Measurements from ENCODE around the gene ERCC4. TPM values are rescaled to one million over a fixed set of nuclear protein-coding genes. Genes with fewer than 3 reads are reported as not detected.
A peak's percentile ranks its signal among the peaks of the same experiment; 100 is the strongest.

The ERCC4 gene
- total and polyA plus RNA-seq, 4 donors = 1.5 to 11.2 (median 6.3) TPM

- ATAC-seq (ENCODE audit: insufficient read depth, low FRiP score) (no peak), DNase-seq (no peak)
- Histone ChIP-seq H3K9me3 (ENCODE audit: control insufficient read depth in 4 of 4, insufficient read depth in 3 of 4, low read length in 3 of 4) (peaks cover 0 to 3% (median 1%) of the 10 kb centered on the region in 4 donors), H3K36me3 (ENCODE audit: control insufficient read depth in 4 of 4, insufficient read depth in 4 of 4, low read length in 4 of 4) (no peaks in the 10 kb centered on the region), H3K27ac (ENCODE audit: low read depth in 1 of 2, low read length in 1 of 2) (no peak overlapping the region), H3K4me3 (no peak overlapping the region), H3K4me1 (ENCODE audit: control insufficient read depth in 5 of 5, insufficient read depth in 5 of 5, low read length in 5 of 5) (no peaks in the 10 kb centered on the region), H3K27me3 (ENCODE audit: control insufficient read depth in 3 of 3, insufficient read depth in 3 of 3, low read length in 2 of 3) (no peaks in the 10 kb centered on the region), H3K9ac (ENCODE audit: insufficient read depth in 1 of 2, low read length in 2 of 2) (no peak overlapping the region)
- no peak for TF ChIP-seq CTCF (IDR thresholded peaks at IDR 0.05; ENCODE audit: control extremely low read depth, extremely low read depth)
- 92 to 96% methylated on average over 6 of the region's 6 CpGs for WGBS, 2 donors
Measured at GRCh38 chr16:13977177-13977576, 57.2 kb downstream of the ERCC4 start.

- 81 to 89% methylated on average over 3 of the region's 3 CpGs for WGBS, 2 donors
- H3K4me3 ChIP-seq = no peak overlapping the region
- H3K27ac ChIP-seq (ENCODE audit: low read depth in 1 of 2, low read length in 1 of 2) = no peak overlapping the region
- no peak for TF ChIP-seq CTCF (IDR thresholded peaks at IDR 0.05; ENCODE audit: control extremely low read depth, extremely low read depth)
- ATAC-seq (ENCODE audit: insufficient read depth, low FRiP score) = no peak
- H3K9me3 ChIP-seq (ENCODE audit: control insufficient read depth in 4 of 4, insufficient read depth in 3 of 4, low read length in 3 of 4) = peaks cover 0 to 3% (median 1%) of the 10 kb centered on the region in 4 donors
- H3K4me1 ChIP-seq (ENCODE audit: control insufficient read depth in 5 of 5, insufficient read depth in 5 of 5, low read length in 5 of 5) = no peaks in the 10 kb centered on the region
- H3K36me3 ChIP-seq (ENCODE audit: control insufficient read depth in 4 of 4, insufficient read depth in 4 of 4, low read length in 4 of 4) = no peaks in the 10 kb centered on the region
- no peak overlapping the region for H3K9ac ChIP-seq (ENCODE audit: insufficient read depth in 1 of 2, low read length in 2 of 2)
- H3K27me3 ChIP-seq (ENCODE audit: control insufficient read depth in 3 of 3, insufficient read depth in 3 of 3, low read length in 2 of 3) = no peaks in the 10 kb centered on the region
- DNase-seq = peak in 2 of 3 donors; percentile 33 to 37
Measured at GRCh38 chr16:13982451-13982850, 62.5 kb downstream of the ERCC4 start.

GRCh38 chr16:13983625-13984024 lies 63.7 kb downstream of the ERCC4 start:
- DNase-seq (no peak), ATAC-seq (ENCODE audit: insufficient read depth, low FRiP score) (no peak)
- Histone ChIP-seq H3K9ac (ENCODE audit: insufficient read depth in 1 of 2, low read length in 2 of 2) (no peak overlapping the region), H3K9me3 (ENCODE audit: control insufficient read depth in 4 of 4, insufficient read depth in 3 of 4, low read length in 3 of 4) (peaks cover 0 to 3% (median 1%) of the 10 kb centered on the region in 4 donors), H3K36me3 (ENCODE audit: control insufficient read depth in 4 of 4, insufficient read depth in 4 of 4, low read length in 4 of 4) (no peaks in the 10 kb centered on the region), H3K27me3 (ENCODE audit: control insufficient read depth in 3 of 3, insufficient read depth in 3 of 3, low read length in 2 of 3) (no peaks in the 10 kb centered on the region), H3K4me3 (no peak overlapping the region), H3K27ac (ENCODE audit: low read depth in 1 of 2, low read length in 1 of 2) (no peak overlapping the region), H3K4me1 (ENCODE audit: control insufficient read depth in 5 of 5, insufficient read depth in 5 of 5, low read length in 5 of 5) (no peaks in the 10 kb centered on the region)
- WGBS, 2 donors = 70 to 78% methylated on average over 5 of the region's 5 CpGs
- TF ChIP-seq CTCF (IDR thresholded peaks at IDR 0.05; ENCODE audit: control extremely low read depth, extremely low read depth) = no peak

GRCh38 chr16:13984794-13985193 lies 64.8 kb downstream of the ERCC4 start:
- DNase-seq (no peak), ATAC-seq (ENCODE audit: insufficient read depth, low FRiP score) (no peak)
- Histone ChIP-seq H3K4me3 (no peak overlapping the region), H3K27me3 (ENCODE audit: control insufficient read depth in 3 of 3, insufficient read depth in 3 of 3, low read length in 2 of 3) (no peaks in the 10 kb centered on the region), H3K27ac (ENCODE audit: low read depth in 1 of 2, low read length in 1 of 2) (no peak overlapping the region), H3K9ac (ENCODE audit: insufficient read depth in 1 of 2, low read length in 2 of 2) (no peak overlapping the region), H3K9me3 (ENCODE audit: control insufficient read depth in 4 of 4, insufficient read depth in 3 of 4, low read length in 3 of 4) (peaks cover 0 to 3% (median 1%) of the 10 kb centered on the region in 4 donors), H3K4me1 (ENCODE audit: control insufficient read depth in 5 of 5, insufficient read depth in 5 of 5, low read length in 5 of 5) (no peaks in the 10 kb centered on the region), H3K36me3 (ENCODE audit: control insufficient read depth in 4 of 4, insufficient read depth in 4 of 4, low read length in 4 of 4) (no peaks in the 10 kb centered on the region)
- TF ChIP-seq CTCF (IDR thresholded peaks at IDR 0.05; ENCODE audit: control extremely low read depth, extremely low read depth) = no peak
- 83 to 88% methylated on average over 8 of the region's 8 CpGs for WGBS, 2 donors

Data from lung (tissue), 12 donors.